ENCODE measurements around the gene TEC.

GRCh38 chr4:48275686-48276085 lies 6.0 kb upstream of the TEC start:
- no peak for TF ChIP-seq CTCF (IDR thresholded peaks at IDR 0.05)
- no peak for TF ChIP-seq POLR2A (IDR thresholded peaks at IDR 0.05)
